Tibial nerve (tissue), 4 donors: ENCODE measurements around the gene ZNF580. TPM values are rescaled to one million over a fixed set of nuclear protein-coding genes. Genes with fewer than 3 reads are reported as not detected.

Experiments
- DNase-seq, 2 donors: peaks; one replicate each; pipeline ENCODE4 v3.0.0-alpha.2; 2019; ENCODE audit warnings: low spot score in 2 of 2
- H3K27ac ChIP-seq, 4 donors: fragments of 200-600 bp; sonication (generic) in 3 of 4; one replicate each; pipeline ENCODE4 v1.5.1; 2017 to 2019; ENCODE audit warnings: mild to moderate bottlenecking in 1 of 4
- H3K27me3 ChIP-seq, 2 donors: fragments of 200-600 bp; sonication (generic) in 1 of 2; one replicate each; pipeline versions ENCODE4 v1.5.1 to v1.6.0; 2017 to 2019
- H3K36me3 ChIP-seq, 3 donors: fragments of 200-600 bp; sonication (generic); one replicate each; pipeline ENCODE4 v1.5.1; 2018 to 2019
- H3K4me1 ChIP-seq, 4 donors: fragments of 200-600 bp; sonication (generic) in 3 of 4; one replicate each; pipeline ENCODE4 v1.5.1; 2017 to 2019
- H3K4me3 ChIP-seq, 4 donors: fragments of 200-600 bp; sonication (generic) in 3 of 4; one replicate each; pipeline ENCODE4 v1.5.1; 2017 to 2019; ENCODE audit warnings: mild to moderate bottlenecking in 1 of 4, moderate library complexity in 1 of 4
- H3K9me3 ChIP-seq, 4 donors: fragments of 200-600 bp; sonication (generic) in 3 of 4; one replicate each; pipeline ENCODE4 v1.5.1; 2017 to 2019
- EP300 ChIP-seq, 2 donors: sonication (generic); formaldehyde crosslinking; IDR thresholded peaks; one replicate each; pipeline ENCODE4 v1.6.1; 2017; ENCODE audit warnings: antibody characterized with exemption in 2 of 2, mild to moderate bottlenecking in 1 of 2
- POLR2A ChIP-seq, 2 donors: fragments of 450-650 bp; IDR thresholded peaks; one replicate each; pipeline ENCODE4 v1.6.1; 2017; ENCODE audit warnings: antibody characterized with exemption in 2 of 2, mild to moderate bottlenecking in 2 of 2, moderate library complexity in 2 of 2
- WGBS, 2 donors: methylation state at CpG; one replicate each; pipeline ENCODE4 v1.1.5; 2018; 5-methylcytosine and 5-hydroxymethylcytosine counted together
- total RNA-seq, 4 donors: library from RNA; depleted of rRNA; stranded (reverse); fragments of >200 nt; gene quantifications; one replicate each; pipeline ENCODE4 v1.1.0, GENCODE V29; 2016
- TF ChIP-seq, protein P1 (sequence below), 5 experiments: fragments of 200-600 bp in 3 of 5; fragments of 450-650 bp in 2 of 5; sonication (generic) in 3 of 5; IDR thresholded peaks; one replicate each; pipeline ENCODE4 v1.5.1; 2016 to 2019; ENCODE audit warnings: antibody characterized with exemption in 5 of 5, mild to moderate bottlenecking in 3 of 5, moderate library complexity in 2 of 5

The ZNF580 gene
- total RNA-seq, 4 donors from 2014 or later = 24.1 to 67.5 (median 35.0) TPM

GRCh38 chr19:55635334-55635717 lies 5.5 kb upstream of the ZNF580 start:
- TF ChIP-seq POLR2A (IDR thresholded peaks at IDR 0.05) (no peak), EP300 (IDR thresholded peaks at IDR 0.05) (no peak)
- TF ChIP-seq, protein P1, sequence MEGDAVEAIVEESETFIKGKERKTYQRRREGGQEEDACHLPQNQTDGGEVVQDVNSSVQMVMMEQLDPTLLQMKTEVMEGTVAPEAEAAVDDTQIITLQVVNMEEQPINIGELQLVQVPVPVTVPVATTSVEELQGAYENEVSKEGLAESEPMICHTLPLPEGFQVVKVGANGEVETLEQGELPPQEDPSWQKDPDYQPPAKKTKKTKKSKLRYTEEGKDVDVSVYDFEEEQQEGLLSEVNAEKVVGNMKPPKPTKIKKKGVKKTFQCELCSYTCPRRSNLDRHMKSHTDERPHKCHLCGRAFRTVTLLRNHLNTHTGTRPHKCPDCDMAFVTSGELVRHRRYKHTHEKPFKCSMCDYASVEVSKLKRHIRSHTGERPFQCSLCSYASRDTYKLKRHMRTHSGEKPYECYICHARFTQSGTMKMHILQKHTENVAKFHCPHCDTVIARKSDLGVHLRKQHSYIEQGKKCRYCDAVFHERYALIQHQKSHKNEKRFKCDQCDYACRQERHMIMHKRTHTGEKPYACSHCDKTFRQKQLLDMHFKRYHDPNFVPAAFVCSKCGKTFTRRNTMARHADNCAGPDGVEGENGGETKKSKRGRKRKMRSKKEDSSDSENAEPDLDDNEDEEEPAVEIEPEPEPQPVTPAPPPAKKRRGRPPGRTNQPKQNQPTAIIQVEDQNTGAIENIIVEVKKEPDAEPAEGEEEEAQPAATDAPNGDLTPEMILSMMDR (IDR thresholded peaks at IDR 0.05) = no peak
- no peaks in the 10 kb centered on the region for H3K27me3 ChIP-seq
- DNase-seq = no peak
- peaks cover 0 to 5% (median 0%) of the 10 kb centered on the region in 3 donors for H3K36me3 ChIP-seq
- H3K4me3 ChIP-seq = peak overlapping the region; percentile 96 to 100 (median 99)
- 4 to 7% methylated on average over 9 of the region's 9 CpGs for WGBS, 2 donors
- H3K9me3 ChIP-seq = no peaks in the 10 kb centered on the region
- peak overlapping the region; percentile 98 to 100 (median 100) for H3K27ac ChIP-seq
- peaks cover 0 to 71% (median 33%) of the 10 kb centered on the region in 4 donors for H3K4me1 ChIP-seq

GRCh38 chr19:55635856-55636440 lies 4.9 kb upstream of the ZNF580 start:
- DNase-seq = no peak
- H3K4me3 ChIP-seq = peak overlapping the region; percentile 96 to 100 (median 99)
- peak overlapping the region; percentile 98 to 100 (median 100) for H3K27ac ChIP-seq
- WGBS, 2 donors = 56 to 60% methylated on average over 7 of the region's 7 CpGs
- no peak for TF ChIP-seq EP300 (IDR thresholded peaks at IDR 0.05)
- TF ChIP-seq POLR2A (IDR thresholded peaks at IDR 0.05) = no peak
- TF ChIP-seq, protein P1 (IDR thresholded peaks at IDR 0.05) = no peak
- no peaks in the 10 kb centered on the region for H3K9me3 ChIP-seq
- peaks cover 0 to 5% (median 0%) of the 10 kb centered on the region in 3 donors for H3K36me3 ChIP-seq
- no peaks in the 10 kb centered on the region for H3K27me3 ChIP-seq
- H3K4me1 ChIP-seq = peaks cover 0 to 75% (median 35%) of the 10 kb centered on the region in 4 donors

DNA sequence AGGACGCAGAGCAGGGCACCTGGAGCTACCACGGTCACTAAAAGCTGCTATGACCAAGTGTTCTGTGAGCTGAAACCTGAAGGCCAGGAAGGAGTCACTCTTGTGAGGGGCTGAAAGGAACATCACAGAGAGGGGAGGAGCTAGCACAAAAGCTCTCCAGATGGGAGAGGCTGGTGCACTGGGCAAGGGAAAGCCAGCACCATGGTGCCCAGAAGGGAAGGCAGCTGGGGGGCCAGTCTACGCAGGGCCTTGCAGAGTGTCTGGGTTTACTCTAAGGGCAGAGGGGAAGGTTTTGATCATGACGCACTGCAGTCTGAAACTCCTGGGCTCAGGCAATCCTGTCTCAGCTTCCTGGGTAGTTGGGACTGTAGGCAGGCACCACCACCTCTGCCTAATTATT lies 4.1 kb upstream of the ZNF580 start:
- Histone ChIP-seq H3K9me3 (no peaks in the 10 kb centered on the region), H3K4me3 (peak overlapping the region in 1 of 4 donors; percentile 5), H3K27me3 (no peaks in the 10 kb centered on the region), H3K4me1 (peaks cover 0 to 78% (median 35%) of the 10 kb centered on the region in 4 donors), H3K27ac (no peak overlapping the region), H3K36me3 (peaks cover 0 to 5% (median 0%) of the 10 kb centered on the region in 3 donors)
- DNase-seq = no peak
- WGBS, 2 donors = 86 to 89% methylated on average over 4 of the region's 4 CpGs
- TF ChIP-seq EP300 (IDR thresholded peaks at IDR 0.05) (no peak), POLR2A (IDR thresholded peaks at IDR 0.05) (no peak)
- TF ChIP-seq, protein P1 (IDR thresholded peaks at IDR 0.05) = no peak

- Histone ChIP-seq H3K4me3 (no peak overlapping the region), H3K27me3 (no peaks in the 10 kb centered on the region), H3K27ac (no peak overlapping the region), H3K4me1 (peaks cover 0 to 79% (median 41%) of the 10 kb centered on the region in 4 donors), H3K36me3 (peaks cover 0 to 5% (median 0%) of the 10 kb centered on the region in 3 donors), H3K9me3 (no peaks in the 10 kb centered on the region)
- WGBS, 2 donors = 68 to 71% methylated on average over 11 of the region's 11 CpGs
- TF ChIP-seq POLR2A (IDR thresholded peaks at IDR 0.05) (no peak), EP300 (IDR thresholded peaks at IDR 0.05) (no peak)
- TF ChIP-seq, protein P1 (IDR thresholded peaks at IDR 0.05) = no peak
- no peak for DNase-seq
Measured at GRCh38 chr19:55637534-55637933, 3.3 kb upstream of the ZNF580 start.

GRCh38 chr19:55638864-55639359 lies 1.9 kb upstream of the ZNF580 start:
- H3K4me1 ChIP-seq = peaks cover 0 to 84% (median 48%) of the 10 kb centered on the region in 4 donors
- peak overlapping the region in 1 of 4 donors; percentile 98 for H3K27ac ChIP-seq
- DNase-seq = no peak

More at GRCh38 chr19:55638864-55639359, 1.9 kb upstream of the ZNF580 start:
- TF ChIP-seq, protein P1 (IDR thresholded peaks at IDR 0.05) = peak in 2 of 5 experiments; percentile 20 to 29
- no peak for TF ChIP-seq EP300 (IDR thresholded peaks at IDR 0.05)
- H3K36me3 ChIP-seq = peaks cover 0 to 5% (median 0%) of the 10 kb centered on the region in 3 donors
- H3K9me3 ChIP-seq = no peaks in the 10 kb centered on the region
- H3K4me3 ChIP-seq = no peak overlapping the region
- WGBS, 2 donors = 74 to 80% methylated on average over 6 of the region's 6 CpGs
- no peaks in the 10 kb centered on the region for H3K27me3 ChIP-seq
